Vagina (tissue), 2 donors: ENCODE measurements around the gene SMPD2.

Experiments
- POLR2A ChIP-seq, 2 donors: fragments of 450-650 bp; IDR thresholded peaks; one replicate each; pipeline ENCODE4 v1.6.1; 2017; ENCODE audit warnings: antibody characterized with exemption in 2 of 2, mild to moderate bottlenecking in 2 of 2, moderate library complexity in 2 of 2
- POLR2AphosphoS5 ChIP-seq, 2 donors: sonication (generic); formaldehyde crosslinking; IDR thresholded peaks; one replicate each; pipeline ENCODE4 v1.9.0; 2017; ENCODE audit warnings: antibody characterized with exemption in 2 of 2, mild to moderate bottlenecking in 2 of 2, low read depth in 1 of 2; ENCODE audit not compliant: insufficient read depth in 1 of 2
- TF ChIP-seq, protein P1 (sequence below), 3 experiments: fragments of 450-650 bp in 2 of 3; fragments of 200-600 bp in 1 of 3; sonication (generic) in 1 of 3; IDR thresholded peaks; one replicate each; pipeline ENCODE4 v1.5.1; 2017 to 2019; ENCODE audit warnings: antibody characterized with exemption in 3 of 3, mild to moderate bottlenecking in 2 of 3, moderate library complexity in 2 of 3

DNA sequence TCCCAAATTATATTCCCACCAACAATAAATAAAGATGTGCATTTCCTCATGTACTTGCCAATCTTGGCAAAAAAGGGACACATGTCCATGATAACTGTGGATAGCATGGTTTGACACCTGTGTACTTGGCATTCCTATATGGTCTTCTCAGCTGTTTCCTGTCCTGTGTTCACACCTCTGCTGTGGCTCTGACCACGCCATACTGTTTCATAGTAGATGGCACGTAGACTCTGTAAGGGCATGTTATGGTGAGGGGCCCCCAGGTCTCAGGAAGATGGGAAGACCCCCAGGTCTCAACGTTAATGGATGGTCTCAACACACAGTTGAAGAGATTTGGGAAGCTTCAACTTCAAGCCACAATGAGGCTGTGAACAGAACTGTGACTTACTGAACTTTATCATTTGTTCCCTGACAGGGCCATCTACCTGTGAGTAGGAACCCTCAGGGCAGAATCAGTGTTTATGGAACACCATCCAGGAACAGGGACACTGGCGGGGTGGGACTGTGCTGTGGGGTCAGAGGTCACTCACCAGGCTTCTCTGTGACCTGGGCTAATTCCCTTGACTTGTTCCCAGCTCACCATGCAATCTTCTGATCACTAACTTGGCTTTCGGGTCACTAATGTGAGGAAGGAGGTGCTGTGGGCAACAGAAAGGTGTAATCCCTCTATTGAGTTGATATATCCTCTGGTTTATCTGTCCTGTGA is 30.7 kb downstream of the SMPD2 start:
- TF ChIP-seq, protein P1, sequence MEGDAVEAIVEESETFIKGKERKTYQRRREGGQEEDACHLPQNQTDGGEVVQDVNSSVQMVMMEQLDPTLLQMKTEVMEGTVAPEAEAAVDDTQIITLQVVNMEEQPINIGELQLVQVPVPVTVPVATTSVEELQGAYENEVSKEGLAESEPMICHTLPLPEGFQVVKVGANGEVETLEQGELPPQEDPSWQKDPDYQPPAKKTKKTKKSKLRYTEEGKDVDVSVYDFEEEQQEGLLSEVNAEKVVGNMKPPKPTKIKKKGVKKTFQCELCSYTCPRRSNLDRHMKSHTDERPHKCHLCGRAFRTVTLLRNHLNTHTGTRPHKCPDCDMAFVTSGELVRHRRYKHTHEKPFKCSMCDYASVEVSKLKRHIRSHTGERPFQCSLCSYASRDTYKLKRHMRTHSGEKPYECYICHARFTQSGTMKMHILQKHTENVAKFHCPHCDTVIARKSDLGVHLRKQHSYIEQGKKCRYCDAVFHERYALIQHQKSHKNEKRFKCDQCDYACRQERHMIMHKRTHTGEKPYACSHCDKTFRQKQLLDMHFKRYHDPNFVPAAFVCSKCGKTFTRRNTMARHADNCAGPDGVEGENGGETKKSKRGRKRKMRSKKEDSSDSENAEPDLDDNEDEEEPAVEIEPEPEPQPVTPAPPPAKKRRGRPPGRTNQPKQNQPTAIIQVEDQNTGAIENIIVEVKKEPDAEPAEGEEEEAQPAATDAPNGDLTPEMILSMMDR (IDR thresholded peaks at IDR 0.05), result no peak
- no peak for TF ChIP-seq POLR2A (IDR thresholded peaks at IDR 0.05)
- TF ChIP-seq POLR2AphosphoS5 (IDR thresholded peaks at IDR 0.05; ENCODE audit: insufficient read depth in 1 of 2, low read depth in 1 of 2), result no peak
